GM18526 (cell line): ENCODE data around the gene PRKN.

Source experiments
- POLR2A ChIP-seq: IDR thresholded peaks from 3 replicates; pipeline ENCODE4 v1.6.1; 2011; ENCODE audit not compliant: insufficient read length; ENCODE audit errors: extremely low read depth

Gene PRKN

DNA sequence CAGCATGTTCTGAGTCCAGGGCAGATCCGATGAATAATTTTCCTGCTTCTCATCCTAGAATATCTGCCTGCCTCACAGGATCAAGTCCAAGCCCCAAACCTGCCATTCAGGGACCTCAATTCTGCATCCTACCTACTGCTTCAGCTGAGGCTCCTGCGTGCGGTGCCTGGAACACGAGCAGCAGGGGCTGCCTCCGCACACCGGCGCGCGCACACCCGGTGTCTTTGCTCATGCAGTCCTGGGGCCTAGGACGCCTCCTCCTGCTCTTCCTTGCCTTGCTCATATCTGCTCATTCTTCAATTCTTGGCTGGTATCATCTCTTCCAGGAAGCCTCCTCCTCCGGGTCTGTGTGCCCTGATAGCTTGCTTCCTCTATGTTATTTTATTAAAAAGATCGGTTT is 1372.6 kb downstream of the PRKN start:
- TF ChIP-seq POLR2A: no peak

- no peak for TF ChIP-seq POLR2A
These were observed 1373.2 kb downstream of the PRKN start for GRCh38 chr6:161354276-161354840.

DNA sequence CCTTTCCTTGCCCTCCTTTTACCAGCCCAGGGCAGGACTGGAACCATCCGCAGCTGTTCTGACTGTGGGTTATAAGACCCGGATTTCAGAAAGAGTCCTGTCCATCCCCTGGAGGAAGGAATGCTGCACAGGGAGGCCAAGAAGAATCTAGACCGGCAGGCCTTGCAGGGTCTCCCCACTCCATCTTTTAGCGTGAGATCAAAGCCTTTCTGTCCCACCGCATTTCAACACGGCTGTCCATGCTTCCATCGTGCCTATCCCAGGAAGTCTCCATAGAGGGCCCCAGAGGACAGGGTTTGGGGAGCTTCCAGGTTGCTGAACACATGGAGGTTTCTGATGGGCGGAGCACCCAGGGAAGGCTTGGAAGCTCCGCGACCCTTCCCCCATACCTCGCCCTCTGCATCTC is 1374.4 kb downstream of the PRKN start:
- no peak for TF ChIP-seq POLR2A

GRCh38 chr6:161351858-161352257 is 1375.7 kb downstream of the PRKN start:
- no peak for TF ChIP-seq POLR2A

- no peak for TF ChIP-seq POLR2A
These were observed 1377.7 kb downstream of the PRKN start for GRCh38 chr6:161349886-161350285.

- no peak for TF ChIP-seq POLR2A
These were observed 1379.0 kb downstream of the PRKN start for GRCh38 chr6:161348628-161348994.

DNA sequence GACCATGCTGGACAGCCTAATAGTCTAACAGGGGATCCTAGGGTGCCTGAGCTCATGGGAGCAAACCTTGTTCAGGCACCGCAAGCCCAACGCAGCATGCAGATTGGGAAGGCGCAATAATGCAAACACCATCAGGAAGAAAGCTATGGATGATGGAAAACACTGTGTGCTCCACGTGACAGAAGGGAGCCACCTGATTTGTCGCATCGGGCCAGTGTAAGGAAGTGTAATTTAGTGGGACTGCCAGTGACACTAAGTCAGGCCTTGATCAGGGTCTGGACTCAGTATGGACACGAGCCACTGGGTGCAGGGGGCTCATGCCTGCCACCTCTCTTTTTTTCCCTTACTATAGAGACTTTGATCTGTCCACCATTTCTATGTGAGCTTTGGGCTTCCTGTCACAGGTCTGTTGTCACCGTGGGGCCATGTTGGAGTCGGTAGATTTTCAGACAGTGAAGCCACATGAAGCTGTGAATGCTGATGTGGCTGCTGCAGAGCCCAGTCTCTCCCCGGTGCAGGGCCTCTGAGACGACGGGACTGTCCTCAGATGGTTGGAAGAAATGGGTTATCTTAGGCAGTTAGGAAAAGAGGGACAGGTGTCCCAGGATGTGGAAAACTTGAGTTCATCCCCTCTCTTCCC is 1379.5 kb downstream of the PRKN start:
- no peak for TF ChIP-seq POLR2A

- no peak for TF ChIP-seq POLR2A
These were observed 1380.4 kb downstream of the PRKN start for GRCh38 chr6:161347125-161347524.

GRCh38 chr6:161346717-161347116 is 1380.8 kb downstream of the PRKN start:
- no peak for TF ChIP-seq POLR2A

DNA sequence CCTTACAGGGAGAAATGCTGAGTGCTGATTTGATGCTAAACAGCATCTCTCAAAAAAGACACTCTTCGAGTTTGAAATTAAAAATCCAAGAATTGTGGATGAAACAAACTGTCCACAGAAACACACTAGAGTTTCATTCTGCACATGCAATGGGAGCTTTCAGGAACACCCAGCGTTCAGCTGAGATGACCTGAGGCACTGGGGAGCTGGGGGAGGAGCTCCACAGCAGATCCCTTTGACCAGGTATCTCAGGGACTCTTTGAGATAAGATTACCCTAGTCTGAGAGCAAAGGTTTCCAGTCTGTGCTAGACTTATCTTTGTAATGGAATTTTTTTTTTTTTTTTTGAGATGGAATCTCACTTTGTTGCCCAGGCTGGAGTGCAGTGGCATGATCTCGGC is 1382.9 kb downstream of the PRKN start:
- no peak for TF ChIP-seq POLR2A

DNA sequence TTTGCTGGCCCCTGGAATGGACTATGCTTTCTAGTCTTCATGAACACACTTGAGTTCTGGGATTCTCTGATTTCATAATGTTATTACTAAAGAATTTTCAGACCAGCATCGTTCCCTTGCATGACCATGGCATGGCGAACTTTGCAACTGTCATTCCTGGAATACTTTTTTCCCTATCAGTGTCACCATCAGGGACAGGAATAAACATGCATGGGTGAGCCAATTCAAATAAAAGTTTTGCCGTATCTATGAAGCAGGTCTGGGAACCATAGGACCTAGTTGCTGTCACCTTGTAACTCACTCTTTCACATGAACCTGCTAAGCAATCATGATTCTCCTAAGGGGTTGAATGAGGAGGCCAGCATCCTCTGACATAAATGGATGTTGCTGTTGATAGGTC is 1385.5 kb downstream of the PRKN start:
- TF ChIP-seq POLR2A: no peak

GRCh38 chr6:161341638-161342037 is 1385.9 kb downstream of the PRKN start:
- no peak for TF ChIP-seq POLR2A

DNA sequence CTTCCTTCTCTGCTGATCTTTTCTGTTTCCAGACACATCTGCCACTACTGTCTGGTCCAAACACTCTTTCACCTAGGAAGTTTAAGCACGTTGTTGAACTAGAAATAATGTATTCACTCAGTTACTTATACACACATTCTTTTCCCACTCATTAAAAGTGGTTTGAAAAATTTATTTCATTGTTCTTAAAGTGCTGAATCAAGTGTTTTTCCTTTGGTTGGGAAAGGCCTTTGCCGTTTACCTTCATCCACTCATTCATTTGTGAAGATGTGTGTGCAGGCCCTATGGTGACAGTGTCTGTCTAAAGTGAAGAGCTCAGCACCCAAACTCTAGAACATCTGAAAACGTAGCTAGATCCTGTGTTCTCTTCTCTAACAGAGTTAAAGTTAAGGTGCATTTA is 1389.6 kb downstream of the PRKN start:
- no peak for TF ChIP-seq POLR2A

DNA sequence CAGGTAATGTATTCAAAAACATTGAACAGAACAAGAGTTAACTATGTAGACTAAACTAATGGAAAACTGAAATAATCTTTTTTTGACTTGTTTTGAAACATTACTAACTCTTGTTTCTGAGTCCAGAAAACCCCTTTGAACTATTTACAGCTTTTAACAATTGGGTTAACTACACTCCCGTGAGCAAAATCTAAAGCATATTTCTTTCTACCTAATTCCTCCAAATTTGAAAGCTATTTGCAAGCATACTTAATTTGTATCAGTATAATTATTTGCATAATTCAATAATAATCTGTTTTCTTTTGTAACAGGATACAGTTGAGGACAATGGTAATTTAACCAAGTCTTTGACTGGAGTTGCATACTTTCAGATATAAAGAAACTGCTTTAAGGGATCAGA is 1391.1 kb downstream of the PRKN start:
- no peak for TF ChIP-seq POLR2A

GRCh38 chr6:161333410-161333809 is 1394.2 kb downstream of the PRKN start:
- no peak for TF ChIP-seq POLR2A

- no peak for TF ChIP-seq POLR2A
These were observed 1400.1 kb downstream of the PRKN start for GRCh38 chr6:161327360-161327953.

DNA sequence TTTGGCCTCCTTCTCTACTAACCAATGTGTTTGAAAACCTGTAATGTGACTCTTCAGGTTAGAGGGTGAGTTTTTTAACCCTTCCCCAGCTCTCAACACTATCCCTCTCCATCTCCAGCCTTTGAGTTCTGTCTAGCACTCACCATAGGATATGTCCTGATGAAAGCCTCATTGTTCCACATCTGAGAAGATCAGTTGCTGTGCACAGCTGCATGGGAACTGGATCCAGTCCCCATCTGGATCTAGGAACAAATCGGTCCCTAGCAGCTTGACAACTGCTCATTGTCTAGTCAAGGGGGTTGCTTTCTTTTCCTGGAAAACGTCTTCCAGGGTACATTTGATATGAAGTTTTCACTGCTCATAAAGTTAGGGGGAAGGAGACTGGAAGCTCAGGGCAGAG is 1408.3 kb downstream of the PRKN start:
- TF ChIP-seq POLR2A: no peak

- TF ChIP-seq POLR2A: no peak
These were observed 1409.1 kb downstream of the PRKN start for GRCh38 chr6:161318456-161318855.

GRCh38 chr6:161316531-161316930 is 1411.0 kb downstream of the PRKN start:
- no peak for TF ChIP-seq POLR2A
